GM21737 (cell line): ENCODE measurements around the gene GTF3C5.
"Not testable (repeated sequence)": the region's sequence is repeated elsewhere in the genome, so short reads cannot be mapped to it uniquely, and the experiment has no call there.

Source experiments
- ATAC-seq: cut with Tn5 transposase; IDR thresholded peaks from one replicate; pipeline ENCODE4 v1.9.1; 2021; ENCODE audit warnings: mild to moderate bottlenecking, moderate library complexity; ENCODE audit not compliant: unreplicated experiment

GTF3C5 gene

DNA sequence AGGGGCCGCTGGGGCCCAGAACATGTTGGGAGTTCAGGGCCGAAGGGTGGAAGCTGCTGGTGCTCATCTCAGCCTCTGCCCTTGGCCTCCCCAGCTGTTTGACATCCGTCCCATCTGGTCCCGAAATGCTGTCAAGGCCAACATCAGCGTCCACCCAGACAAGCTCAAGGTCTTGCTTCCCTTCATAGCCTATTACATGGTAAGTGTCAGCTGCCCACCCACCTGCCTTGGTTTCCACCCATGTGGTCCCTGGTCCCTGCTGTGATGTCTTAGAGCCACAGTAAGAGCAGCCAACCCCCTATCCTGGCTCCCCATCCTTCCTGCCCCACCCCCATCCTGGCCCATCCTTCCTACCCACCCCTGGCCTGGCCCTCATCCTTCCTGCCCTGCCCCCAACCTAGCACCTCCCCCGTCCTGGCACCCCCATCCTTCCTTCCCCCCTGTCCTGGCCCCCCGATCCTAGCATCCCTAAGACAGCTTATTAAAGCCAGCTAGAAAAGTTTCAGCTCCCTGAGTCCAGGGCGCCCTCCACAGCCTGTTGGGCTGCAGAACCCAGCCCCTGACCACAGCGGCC, 21.3 kb downstream of the GTF3C5 start:
- no peak for ATAC-seq

DNA sequence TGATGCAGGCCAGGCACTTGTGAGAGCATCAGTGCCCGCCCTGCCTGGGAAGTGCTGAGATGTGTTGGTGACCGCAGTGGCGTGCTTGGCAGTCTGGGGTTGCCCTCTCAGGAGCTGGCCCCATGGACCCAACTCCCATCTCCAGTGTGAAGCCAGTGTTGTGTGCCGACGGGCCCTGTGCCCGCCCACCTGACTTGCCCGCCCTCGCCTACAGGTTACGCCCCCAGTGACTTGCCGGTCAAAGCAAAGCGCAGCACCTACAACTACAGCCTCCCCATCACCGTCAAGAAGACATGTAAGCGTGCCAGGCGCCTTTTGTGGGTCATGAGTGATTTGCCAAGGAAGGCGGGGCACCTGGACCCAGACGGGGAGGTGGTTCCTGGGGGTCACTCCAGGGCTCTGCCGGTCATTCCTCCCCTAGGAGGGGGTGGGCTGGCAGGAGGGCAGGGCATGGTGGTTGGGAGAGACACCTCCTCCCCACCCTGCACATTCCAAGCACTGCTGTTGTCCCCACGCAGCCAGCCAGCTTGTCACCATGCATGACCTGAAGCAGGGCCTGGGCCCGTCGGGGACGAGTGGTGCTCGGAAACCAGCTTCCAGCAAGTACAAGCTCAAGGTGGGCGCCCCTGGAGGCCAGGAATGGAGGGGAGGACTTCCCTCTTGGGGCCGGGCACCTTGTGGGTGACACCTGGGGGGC, 23.5 kb downstream of the GTF3C5 start:
- no peak for ATAC-seq

DNA sequence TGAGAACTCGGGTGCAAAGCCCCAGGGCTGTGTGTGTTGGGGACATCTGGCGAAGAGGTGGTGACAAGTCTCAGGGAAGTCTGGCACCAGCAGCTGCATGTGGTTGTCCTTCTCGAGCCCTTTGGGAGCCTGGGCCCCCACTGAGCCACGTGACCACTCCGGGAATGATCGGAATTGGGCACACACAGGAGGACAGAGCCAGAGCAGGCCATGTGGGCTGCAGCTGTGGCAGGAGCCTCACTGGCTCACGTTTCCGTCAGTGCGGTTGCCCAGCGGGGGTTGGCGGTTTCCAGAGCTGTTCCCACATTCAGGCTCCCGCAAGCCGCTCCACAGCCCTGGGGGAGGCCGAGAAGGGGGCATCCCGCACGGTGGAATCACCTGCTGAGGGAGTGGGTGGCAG, 24.2 kb downstream of the GTF3C5 start:
- no peak for ATAC-seq

DNA sequence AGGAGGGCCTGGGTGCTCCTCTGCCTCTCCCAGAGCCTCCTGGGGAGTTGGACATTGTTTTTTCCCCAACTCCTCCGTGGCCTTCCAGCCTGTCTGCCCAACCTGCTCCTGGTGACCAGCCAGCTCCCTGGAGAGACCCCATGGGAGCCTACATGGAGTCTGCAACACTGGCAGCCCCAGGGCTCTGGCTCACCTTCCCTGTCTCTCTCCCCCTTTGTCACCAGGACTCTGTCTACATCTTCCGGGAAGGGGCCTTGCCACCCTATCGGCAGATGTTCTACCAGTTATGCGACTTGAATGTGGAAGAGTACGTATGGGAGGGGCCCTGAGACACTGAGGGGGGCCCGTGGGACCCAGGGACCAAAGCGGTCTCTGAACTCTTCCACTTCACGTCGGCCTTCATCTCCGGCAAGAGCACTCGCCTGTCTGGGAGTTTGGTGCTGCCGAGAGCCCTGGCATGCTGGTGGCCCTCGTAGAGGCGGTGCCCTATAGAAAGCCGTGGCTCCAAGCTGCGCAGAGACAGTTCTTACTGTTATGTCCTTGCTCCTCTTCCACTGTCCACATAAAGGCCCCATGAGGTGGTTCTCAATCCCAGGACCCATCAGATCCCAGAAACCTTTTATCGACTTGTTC, 25.1 kb downstream of the GTF3C5 start:
- no peak for ATAC-seq

DNA sequence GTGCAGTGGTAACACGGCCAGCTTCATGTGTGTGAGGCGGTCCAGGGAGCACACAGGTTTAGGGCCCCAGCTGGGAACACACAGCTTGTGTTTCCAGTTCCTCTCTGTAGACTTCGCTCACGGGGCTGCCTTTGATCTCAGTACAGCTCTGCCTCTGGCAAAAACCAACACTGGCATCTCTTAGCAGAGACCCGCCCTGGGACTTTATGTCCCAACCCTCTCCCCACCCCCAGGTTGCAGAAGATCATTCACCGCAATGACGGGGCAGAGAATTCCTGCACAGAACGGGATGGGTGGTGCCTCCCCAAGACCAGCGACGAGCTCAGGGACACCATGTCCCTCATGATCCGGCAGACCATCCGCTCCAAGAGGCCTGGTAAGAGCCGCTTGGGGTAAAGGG, 25.7 kb downstream of the GTF3C5 start:
- ATAC-seq, result no peak

DNA sequence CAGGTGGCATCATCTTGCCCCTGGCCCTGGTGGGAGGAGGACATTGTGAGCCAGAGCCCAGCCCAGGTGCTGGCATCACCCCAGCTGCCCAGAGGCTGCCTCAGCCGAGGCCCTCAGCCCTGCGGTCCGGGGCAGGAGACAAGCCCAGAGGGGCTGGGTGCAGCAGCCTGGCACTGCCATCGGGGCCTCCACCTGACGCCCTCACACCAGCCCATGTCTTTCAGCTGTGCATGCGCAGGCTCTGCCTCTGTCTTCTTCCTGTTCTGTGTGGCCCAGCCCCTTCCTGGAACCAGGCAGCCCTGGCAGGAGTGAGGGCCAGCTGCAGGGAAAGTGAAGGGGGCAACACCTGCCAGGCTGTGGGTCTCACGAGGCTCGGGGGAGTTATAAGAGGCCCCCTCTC, 26.2 kb downstream of the GTF3C5 start:
- no peak for ATAC-seq

DNA sequence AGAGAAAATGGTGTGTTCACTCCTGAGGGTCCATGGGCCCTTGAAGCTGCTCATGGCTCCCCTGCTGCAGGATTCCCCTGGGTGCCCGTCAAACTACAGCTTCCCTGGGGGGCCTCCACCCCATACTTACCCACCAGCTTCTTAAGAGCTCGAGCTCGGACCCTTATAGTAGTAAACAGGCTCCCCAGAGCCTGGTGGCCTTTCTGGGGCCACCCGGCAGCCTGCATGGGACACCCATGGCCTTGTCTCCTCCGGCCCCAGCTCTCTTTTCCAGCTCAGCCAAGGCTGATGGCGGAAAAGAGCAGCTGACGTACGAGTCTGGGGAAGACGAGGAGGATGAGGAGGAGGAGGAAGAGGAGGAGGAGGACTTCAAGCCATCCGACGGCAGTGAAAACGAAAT, 26.8 kb downstream of the GTF3C5 start:
- no peak for ATAC-seq

DNA sequence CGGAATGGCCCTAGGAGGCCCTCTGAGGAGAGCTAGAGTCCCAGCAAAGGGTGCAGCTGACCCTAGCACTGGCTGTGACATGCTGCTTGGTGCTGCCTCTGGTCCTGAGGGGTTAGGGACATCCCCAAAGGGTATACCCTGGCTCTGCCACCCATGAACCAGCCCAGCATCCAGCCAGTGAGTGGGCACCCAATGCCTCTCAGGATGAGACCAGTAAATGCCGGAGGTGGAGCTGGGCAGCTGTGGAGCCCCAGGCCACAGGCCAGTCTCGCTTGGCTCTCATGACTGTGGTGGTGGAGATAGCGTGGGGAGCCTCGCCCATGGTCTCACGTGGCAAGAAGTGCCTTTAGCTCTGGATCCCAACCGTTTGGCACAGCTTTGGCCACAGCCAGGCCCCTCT, 27.3 kb downstream of the GTF3C5 start:
- no peak for ATAC-seq

DNA sequence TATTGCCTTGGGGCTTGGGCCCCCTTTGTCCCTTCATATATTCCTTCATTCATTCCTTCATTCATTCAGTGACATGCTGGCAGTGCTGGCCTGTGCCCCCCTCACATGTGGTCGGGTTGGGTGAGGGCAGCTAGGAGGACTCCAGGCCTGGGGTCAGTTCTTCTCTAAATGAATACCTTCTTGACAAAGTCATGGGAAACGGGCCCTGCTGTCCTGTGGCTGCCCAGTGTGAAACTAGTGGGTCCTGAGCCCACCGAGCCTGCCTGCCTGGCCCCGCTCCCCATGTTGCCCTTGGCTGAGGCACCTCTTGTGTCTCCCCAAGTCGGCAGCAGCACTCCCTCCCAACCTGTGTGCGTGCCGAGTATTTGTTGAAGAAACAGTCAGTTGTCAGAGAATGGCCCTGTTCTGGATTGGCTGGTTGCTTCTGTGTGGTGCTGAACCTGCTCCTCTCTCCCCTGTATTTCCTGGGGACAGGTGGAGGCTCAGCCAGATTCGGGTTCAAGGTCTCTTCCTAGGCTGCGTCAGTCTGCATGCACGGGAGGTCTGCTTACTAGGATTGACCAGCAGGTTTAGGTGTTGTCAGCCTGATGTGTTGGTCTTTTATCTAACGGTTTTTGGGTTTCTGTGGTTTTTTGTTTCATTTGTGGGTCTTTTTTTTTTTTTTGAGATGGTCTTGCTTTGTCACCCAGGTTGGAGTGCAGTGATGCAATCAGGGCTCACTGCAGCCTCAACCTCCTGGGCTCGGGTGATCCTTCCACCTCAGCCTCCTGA, 27.9 kb downstream of the GTF3C5 start:
- no peak for ATAC-seq

DNA sequence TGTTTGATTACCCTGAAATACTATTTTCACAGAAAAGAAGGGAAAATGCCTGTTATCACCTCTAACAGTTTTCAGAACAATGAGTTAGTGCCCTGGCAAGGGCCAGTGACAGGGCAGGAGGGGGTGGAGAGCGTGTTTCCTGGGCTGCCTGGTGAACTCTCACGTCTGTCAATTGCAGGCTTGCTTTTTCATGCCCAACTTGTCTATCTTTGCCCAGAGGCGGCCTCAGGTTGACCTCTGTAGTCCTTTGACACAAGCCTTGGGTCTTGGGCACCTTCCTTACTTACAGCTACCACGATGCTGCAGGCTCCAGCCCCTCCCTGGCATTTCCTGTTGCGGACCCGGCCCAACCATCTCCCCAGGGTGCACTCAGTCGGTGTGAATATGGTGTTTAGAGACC, 28.8 kb downstream of the GTF3C5 start:
- ATAC-seq, result no peak

DNA sequence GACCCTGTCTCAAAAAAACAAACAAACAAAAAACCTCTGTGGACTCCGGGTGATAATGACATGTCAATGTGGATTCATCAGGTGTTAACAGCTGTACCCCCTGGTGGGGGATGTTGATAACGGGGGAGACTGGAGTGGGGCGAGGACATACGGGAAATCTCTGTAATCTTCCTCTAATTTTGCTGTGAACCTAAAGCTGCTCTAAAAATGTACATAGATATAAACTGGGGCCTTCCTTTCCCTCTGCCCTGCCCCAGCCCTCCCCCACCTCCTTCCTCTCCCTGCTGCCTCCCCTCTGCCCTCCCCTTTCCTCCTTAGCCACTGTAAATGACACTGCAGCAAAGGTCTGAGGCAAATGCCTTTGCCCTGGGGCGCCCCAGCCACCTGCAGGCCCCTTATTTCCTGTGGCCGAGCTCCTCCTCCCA, 29.6 kb downstream of the GTF3C5 start:
- no peak for ATAC-seq

DNA sequence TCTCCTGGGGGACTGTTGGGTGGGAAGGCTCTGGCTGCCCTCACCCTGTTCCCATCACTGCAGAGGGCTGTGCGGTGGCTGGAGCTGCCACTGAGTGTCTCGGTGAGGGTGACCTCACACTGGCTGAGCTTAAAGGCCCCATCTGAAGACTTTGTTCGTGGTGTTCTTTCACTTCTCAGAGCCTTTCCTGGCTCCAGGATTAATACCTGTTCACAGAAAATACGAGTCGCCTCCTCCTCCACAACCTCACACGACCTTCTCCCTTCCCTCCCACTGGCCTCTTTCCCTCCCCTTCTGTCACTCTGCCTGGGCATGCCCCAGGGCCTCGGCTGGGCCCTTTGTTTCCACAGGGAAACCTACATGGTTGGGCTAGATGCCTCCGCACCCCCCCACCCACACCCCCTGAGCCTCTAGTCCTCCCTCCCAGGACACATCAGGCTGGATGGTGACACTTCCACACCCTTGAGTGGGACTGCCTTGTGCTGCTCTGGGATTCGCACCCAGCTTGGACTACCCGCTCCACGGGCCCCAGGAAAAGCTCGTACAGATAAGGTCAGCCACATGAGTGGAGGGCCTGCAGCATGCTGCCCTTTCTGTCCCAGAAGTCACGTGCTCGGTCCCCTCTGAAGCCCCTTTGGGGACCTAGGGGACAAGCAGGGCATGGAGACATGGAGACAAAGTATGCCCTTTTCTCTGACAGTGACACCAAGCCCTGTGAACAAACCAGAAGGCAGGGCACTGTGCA, 30.4 kb downstream of the GTF3C5 start:
- not testable (repeated sequence) for ATAC-seq

DNA sequence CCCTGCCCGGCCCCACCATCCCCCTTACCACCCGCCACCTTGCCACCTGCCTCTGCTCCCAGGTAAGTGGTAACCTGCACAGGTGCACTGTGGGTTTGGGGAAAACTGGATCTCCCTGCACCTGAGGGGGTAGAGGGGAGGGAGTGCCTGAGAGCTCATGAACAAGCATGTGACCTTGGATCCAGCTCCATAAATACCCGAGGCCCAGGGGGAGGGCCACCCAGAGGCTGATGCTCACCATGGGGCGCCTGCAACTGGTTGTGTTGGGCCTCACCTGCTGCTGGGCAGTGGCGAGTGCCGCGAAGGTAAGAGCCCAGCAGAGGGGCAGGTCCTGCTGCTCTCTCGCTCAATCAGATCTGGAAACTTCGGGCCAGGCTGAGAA, 31.0 kb downstream of the GTF3C5 start, which contains the start of gene CEL:
CEL (plus strand) TSS at position 218 of the 382 bp plus-strand sequence; CDS start at position 240, 22 bp downstream.
- ATAC-seq, result not testable (repeated sequence)

DNA sequence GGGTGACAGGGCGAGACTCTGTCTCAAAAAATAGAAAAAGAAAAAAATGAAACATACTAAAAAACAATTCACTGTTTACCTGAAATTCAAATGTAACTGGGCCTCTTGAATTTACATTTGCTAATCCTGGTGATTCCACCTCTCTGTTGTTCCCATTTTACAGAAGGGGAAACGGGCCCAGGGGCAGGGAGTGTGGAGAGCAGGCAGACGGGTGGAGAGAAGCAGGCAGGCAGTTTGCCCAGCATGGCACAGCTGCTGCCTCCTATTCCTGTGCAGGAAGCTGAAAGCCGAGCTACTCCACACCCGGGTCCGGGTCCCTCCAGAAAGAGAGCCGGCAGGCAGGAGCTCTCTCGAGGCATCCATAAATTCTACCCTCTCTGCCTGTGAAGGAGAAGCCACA, 31.8 kb downstream of the GTF3C5 start:
- not testable (repeated sequence) for ATAC-seq

DNA sequence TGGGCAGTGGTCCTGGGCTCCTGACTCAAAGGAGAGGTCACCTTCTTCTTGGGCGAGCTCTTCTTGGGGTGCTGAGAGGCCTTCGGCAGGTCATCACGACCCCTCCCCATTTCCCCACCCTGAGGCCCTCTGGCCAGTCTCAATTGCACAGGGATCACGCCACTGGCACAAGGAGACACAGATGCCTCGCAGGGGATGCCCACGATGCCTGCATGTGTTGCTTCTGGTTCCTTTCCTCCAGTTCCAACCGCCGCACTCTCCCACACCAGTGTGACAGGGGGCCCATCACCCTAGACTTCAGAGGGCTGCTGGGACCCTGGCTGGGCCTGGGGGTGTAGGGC, 32.3 kb downstream of the GTF3C5 start:
- no peak for ATAC-seq

DNA sequence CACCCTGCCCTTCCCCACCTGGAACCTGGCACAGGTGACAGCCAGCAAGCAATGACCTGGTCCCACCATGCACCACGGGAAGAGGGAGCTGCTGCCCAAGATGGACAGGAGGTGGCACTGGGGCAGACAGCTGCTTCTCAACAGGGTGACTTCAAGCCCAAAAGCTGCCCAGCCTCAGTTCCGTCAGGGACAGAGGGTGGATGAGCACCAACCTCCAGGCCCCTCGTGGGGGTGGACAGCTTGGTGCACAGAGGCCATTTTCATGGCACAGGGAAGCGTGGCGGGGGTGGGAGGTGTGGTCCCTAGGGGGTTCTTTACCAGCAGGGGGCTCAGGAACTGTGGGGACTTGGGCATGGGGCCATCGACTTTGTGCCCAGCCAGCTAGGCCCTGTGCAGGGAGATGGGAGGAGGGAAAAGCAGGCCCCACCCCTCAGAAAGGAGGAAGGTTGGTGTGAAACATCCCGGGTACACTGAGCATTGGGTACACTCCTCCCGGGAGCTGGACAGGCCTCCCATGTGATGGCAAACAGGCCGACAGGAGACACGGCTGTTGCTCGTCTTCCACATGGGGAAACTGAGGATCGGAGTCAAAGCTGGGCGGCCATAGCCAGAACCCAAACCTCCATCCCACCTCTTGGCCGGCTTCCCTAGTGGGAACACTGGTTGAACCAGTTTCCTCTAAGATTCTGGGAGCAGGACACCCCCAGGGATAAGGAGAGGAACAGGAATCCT, 32.9 kb downstream of the GTF3C5 start:
- ATAC-seq, result no peak

DNA sequence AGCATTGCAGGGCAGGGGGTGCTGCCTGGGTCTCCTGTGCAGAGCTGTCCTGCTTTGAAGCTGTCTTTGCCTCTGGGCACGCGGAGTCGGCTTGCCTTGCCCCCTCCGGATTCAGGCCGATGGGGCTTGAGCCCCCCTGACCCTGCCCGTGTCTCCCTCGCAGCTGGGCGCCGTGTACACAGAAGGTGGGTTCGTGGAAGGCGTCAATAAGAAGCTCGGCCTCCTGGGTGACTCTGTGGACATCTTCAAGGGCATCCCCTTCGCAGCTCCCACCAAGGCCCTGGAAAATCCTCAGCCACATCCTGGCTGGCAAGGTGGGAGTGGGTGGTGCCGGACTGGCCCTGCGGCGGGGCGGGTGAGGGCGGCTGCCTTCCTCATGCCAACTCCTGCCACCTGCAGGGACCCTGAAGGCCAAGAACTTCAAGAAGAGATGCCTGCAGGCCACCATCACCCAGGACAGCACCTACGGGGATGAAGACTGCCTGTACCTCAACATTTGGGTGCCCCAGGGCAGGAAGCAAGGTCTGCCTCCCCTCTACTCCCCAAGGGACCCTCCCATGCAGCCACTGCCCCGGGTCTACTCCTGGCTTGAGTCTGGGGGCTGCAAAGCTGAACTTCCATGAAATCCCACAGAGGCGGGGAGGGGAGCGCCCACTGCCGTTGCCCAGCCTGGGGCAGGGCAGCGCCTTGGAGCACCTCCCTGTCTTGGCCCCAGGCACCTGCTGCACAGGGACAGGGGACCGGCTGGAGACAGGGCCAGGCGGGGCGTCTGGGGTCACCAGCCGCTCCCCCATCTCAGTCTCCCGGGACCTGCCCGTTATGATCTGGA, 33.7 kb downstream of the GTF3C5 start:
- no peak for ATAC-seq

DNA sequence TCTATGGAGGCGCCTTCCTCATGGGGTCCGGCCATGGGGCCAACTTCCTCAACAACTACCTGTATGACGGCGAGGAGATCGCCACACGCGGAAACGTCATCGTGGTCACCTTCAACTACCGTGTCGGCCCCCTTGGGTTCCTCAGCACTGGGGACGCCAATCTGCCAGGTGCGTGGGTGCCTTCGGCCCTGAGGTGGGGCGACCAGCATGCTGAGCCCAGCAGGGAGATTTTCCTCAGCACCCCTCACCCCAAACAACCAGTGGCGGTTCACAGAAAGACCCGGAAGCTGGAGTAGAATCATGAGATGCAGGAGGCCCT, 34.2 kb downstream of the GTF3C5 start:
- ATAC-seq, result no peak

DNA sequence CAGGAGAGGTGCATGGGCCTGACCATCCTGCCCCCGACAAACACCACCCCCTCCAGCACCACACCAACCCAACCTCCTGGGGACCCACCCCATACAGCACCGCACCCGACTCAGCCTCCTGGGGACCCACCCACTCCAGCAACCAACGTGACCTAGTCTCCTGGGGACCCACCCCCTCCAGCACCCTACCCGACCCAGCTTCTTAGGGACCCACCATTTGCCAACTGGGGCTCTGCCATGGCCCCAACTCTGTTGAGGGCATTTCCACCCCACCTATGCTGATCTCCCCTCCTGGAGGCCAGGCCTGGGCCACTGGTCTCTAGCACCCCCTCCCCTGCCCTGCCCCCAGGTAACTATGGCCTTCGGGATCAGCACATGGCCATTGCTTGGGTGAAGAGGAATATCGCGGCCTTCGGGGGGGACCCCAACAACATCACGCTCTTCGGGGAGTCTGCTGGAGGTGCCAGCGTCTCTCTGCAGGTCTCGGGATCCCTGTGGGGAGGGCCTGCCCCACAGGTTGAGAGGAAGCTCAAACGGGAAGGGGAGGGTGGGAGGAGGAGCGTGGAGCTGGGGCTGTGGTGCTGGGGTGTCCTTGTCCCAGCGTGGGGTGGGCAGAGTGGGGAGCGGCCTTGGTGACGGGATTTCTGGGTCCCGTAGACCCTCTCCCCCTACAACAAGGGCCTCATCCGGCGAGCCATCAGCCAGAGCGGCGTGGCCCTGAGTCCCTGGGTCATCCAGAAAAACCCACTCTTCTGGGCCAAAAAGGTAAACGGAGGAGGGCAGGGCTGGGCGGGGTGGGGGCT, 35.6 kb downstream of the GTF3C5 start:
- no peak for ATAC-seq
